A673 (cell line): ENCODE data around the gene THOP1. TPM values are rescaled to one million over a fixed set of nuclear protein-coding genes. Genes with fewer than 3 reads are reported as not detected.

Source experiments
- BruUV-seq: library from RNA; stranded (reverse); fragments of 400-500 nt; replicated peaks from 2 replicates; lab custom pipeline; 2021; lab: Mats Ljungman, UMichigan
- CTCF ChIA-PET: fragments of 300-600 bp; sonication (Branson Sonifier 250); formaldehyde crosslinking; loops from one replicate; lab custom pipeline; 2022; ENCODE audit warnings: antibody characterized with exemption; lab: Charles Lee
- POLR2A ChIA-PET: fragments of 300-600 bp; sonication (Branson Sonifier 250); formaldehyde crosslinking; loops from one replicate; lab custom pipeline; 2022; ENCODE audit warnings: antibody characterized with exemption; ENCODE audit not compliant: low non-redundant PET; lab: Charles Lee
- DNase-seq: peaks from one replicate; pipeline ENCODE4 v3.0.0-alpha.2; 2015; ENCODE audit warnings: low spot score
- H3K27ac ChIP-seq: fragments of 200-600 bp; sonication (generic); 2 replicates; pipeline ENCODE4 v1.5.1; 2016; ENCODE audit warnings: mixed run types, low read depth, mild to moderate bottlenecking, mixed read lengths, antibody characterized with exemption, low read length; ENCODE audit not compliant: poor library complexity, severe bottlenecking
- H3K27me3 ChIP-seq: fragments of 200-600 bp; sonication (generic); replicated peaks from 2 replicates; pipeline ENCODE4 v1.6.1; 2017; ENCODE audit warnings: mixed run types, low read depth, mild to moderate bottlenecking, mixed read lengths, antibody characterized with exemption, low read length; ENCODE audit not compliant: insufficient read depth, poor library complexity
- H3K36me3 ChIP-seq: fragments of 200-600 bp; sonication (generic); 2 replicates; pipeline ENCODE4 v1.6.1; 2016; ENCODE audit warnings: mixed run types, mild to moderate bottlenecking, mixed read lengths, antibody characterized with exemption, low read length; ENCODE audit not compliant: insufficient read depth, poor library complexity, severe bottlenecking
- H3K4me1 ChIP-seq: fragments of 200-600 bp; sonication (generic); 2 replicates; pipeline ENCODE4 v1.6.1; 2017; ENCODE audit warnings: mixed run types, mild to moderate bottlenecking, mixed read lengths, antibody characterized with exemption, low read length; ENCODE audit not compliant: insufficient read depth, poor library complexity, severe bottlenecking
- H3K4me3 ChIP-seq: fragments of 200-600 bp; sonication (generic); 2 replicates; pipeline ENCODE4 v1.5.1; 2016; ENCODE audit warnings: low read depth, mixed run types, mild to moderate bottlenecking, mixed read lengths, low read length; ENCODE audit not compliant: poor library complexity, severe bottlenecking
- H3K9me3 ChIP-seq: fragments of 200-600 bp; sonication (generic); 2 replicates; pipeline ENCODE4 v1.6.1; 2016; ENCODE audit warnings: mixed run types, low read depth, mild to moderate bottlenecking, mixed read lengths, antibody characterized with exemption, low read length; ENCODE audit not compliant: poor library complexity, severe bottlenecking
- CTCF ChIP-seq: fragments of 300-800, 200-600 bp; sonication (generic); conservative IDR thresholded peaks from 2 replicates; pipeline ENCODE4 v1.5.1; 2017; ENCODE audit warnings: low read depth, mild to moderate bottlenecking, antibody characterized with exemption, low read length, moderate library complexity, mixed read lengths
- EZH2 ChIP-seq: fragments of 200-600 bp; sonication (generic); IDR thresholded peaks from 2 replicates; pipeline ENCODE4 v1.6.1; 2017; ENCODE audit warnings: borderline replicate concordance, low read depth, mild to moderate bottlenecking, mixed read lengths, antibody characterized with exemption, low read length; ENCODE audit not compliant: poor library complexity, severe bottlenecking
- intact Hi-C: fragments of 100-400 bp; cut with micrococcal nuclease; formaldehyde crosslinking; loops from one replicate; pipeline ENCODE4 v1.10.0; 2022; ENCODE audit not compliant: unreplicated experiment
- total RNA-seq: library from RNA; stranded (reverse); gene quantifications from 2 replicates; pipeline ENCODE4 v1.2.3, GENCODE V29; 2021

Gene THOP1
- total RNA-seq, 1 experiment from 2014 or later: 186 TPM

GRCh38 chr19:2759362-2759761 lies 25.9 kb upstream of the THOP1 start:
- no peak overlapping the region for H3K4me3 ChIP-seq
- TF ChIP-seq EZH2: no peak
- TF ChIP-seq CTCF: no peak
- no TSS peak for BruUV-seq
- peaks cover 54% of the 10 kb centered on the region for H3K36me3 ChIP-seq
- H3K27ac ChIP-seq: no peak overlapping the region
- intact Hi-C loops: no loop called here
- no peak for DNase-seq
- H3K27me3 ChIP-seq: no peaks in the 10 kb centered on the region
- H3K4me1 ChIP-seq: no peaks in the 10 kb centered on the region
- POLR2A ChIA-PET: no interaction called here
- no peaks in the 10 kb centered on the region for H3K9me3 ChIP-seq
- CTCF ChIA-PET: no interaction called here

GRCh38 chr19:2759965-2760364 lies 25.3 kb upstream of the THOP1 start:
- intact Hi-C loops: no loop called here
- CTCF ChIA-PET: no interaction called here
- DNase-seq: no peak

GRCh38 chr19:2761309-2761677 lies 24.0 kb upstream of the THOP1 start:
- intact Hi-C loops: no loop called here
- ChIA-PET POLR2A (no interaction called here), CTCF (no interaction called here)
- Histone ChIP-seq H3K27ac (no peak overlapping the region), H3K4me1 (no peaks in the 10 kb centered on the region), H3K9me3 (no peaks in the 10 kb centered on the region), H3K36me3 (peaks cover 53% of the 10 kb centered on the region), H3K27me3 (no peaks in the 10 kb centered on the region), H3K4me3 (no peak overlapping the region)
- TF ChIP-seq EZH2 (no peak), CTCF (no peak)
- no peak for DNase-seq
- BruUV-seq: no TSS peak

More at GRCh38 chr19:2759965-2760364, 25.3 kb upstream of the THOP1 start:
- H3K27me3 ChIP-seq: no peaks in the 10 kb centered on the region
- H3K9me3 ChIP-seq: no peaks in the 10 kb centered on the region
- no peak for TF ChIP-seq CTCF
- TF ChIP-seq EZH2: no peak
- POLR2A ChIA-PET: no interaction called here
- no peak overlapping the region for H3K27ac ChIP-seq
- no peaks in the 10 kb centered on the region for H3K4me1 ChIP-seq
- H3K36me3 ChIP-seq: peaks cover 55% of the 10 kb centered on the region
- no TSS peak for BruUV-seq
- H3K4me3 ChIP-seq: no peak overlapping the region
